Measurements from ENCODE around the gene PLSCR3. TPM values are rescaled to one million over a fixed set of nuclear protein-coding genes. Genes with fewer than 3 reads are reported as not detected.
A peak's percentile ranks its signal among the peaks of the same experiment; 100 is the strongest.

The PLSCR3 gene
- total RNA-seq, 2 experiments from 2014 or later = 66.3 to 70.3 TPM

GRCh38 chr17:7354262-7354843, 40.0 kb downstream of the PLSCR3 start:
- Mint-ChIP-seq H3K9me3 (no peaks in the 10 kb centered on the region), H3K4me3 (peak overlapping the region; percentile 54), H3K36me3 (ENCODE audit: low read depth) (peaks cover 12% of the 10 kb centered on the region), H3K27ac (peak overlapping the region; percentile 48), H3K4me1 (ENCODE audit: low read depth) (peaks cover 40% of the 10 kb centered on the region), H3K27me3 (no peaks in the 10 kb centered on the region)
- H3K4me1 ChIP-seq (ENCODE audit: insufficient read depth, low read length) = peaks cover 51% of the 10 kb centered on the region
- POLR2A ChIA-PET = interaction anchor here (1.2 to 2.7 kb wide), 5 partner anchors 18 to 230 kb away, joined by 4 to 13 read pairs (median 5); partner anchors contain the start of genes ACAP1 and MPDU1
- H3K27ac ChIP-seq (ENCODE audit: low read depth in 1 of 2, low read length in 2 of 2) = no peak overlapping the region
- intact Hi-C loops (cut with DNase I, micrococcal nuclease) = loop anchor here (5.0 to 10.0 kb wide), 4 partner anchors 50 to 312 kb away; partner anchors contain the start of genes FGF11 (in 1 of the 2), NLGN2 (in 1 of the 2), SLC16A11 (in 1 of the 2) and TMEM102 (in 1 of the 2)
- no peak for ATAC-seq (ENCODE audit: poor library complexity)
- CTCF ChIA-PET = interaction anchor here (5.1 kb wide), 1 partner anchor 82 kb away, joined by 55 read pairs; the partner anchor contains the start of gene TMEM102
- H3K27me3 ChIP-seq (ENCODE audit: control insufficient read depth in 1 of 2, insufficient read depth in 2 of 2, low read length in 2 of 2) = no peaks in the 10 kb centered on the region
- DNase-seq = peak in 3 of 14 experiments; percentile 15 to 62 (median 46)
- H3K4me3 ChIP-seq (ENCODE audit: low read length) = no peak overlapping the region
- TF ChIP-seq, protein P1, sequence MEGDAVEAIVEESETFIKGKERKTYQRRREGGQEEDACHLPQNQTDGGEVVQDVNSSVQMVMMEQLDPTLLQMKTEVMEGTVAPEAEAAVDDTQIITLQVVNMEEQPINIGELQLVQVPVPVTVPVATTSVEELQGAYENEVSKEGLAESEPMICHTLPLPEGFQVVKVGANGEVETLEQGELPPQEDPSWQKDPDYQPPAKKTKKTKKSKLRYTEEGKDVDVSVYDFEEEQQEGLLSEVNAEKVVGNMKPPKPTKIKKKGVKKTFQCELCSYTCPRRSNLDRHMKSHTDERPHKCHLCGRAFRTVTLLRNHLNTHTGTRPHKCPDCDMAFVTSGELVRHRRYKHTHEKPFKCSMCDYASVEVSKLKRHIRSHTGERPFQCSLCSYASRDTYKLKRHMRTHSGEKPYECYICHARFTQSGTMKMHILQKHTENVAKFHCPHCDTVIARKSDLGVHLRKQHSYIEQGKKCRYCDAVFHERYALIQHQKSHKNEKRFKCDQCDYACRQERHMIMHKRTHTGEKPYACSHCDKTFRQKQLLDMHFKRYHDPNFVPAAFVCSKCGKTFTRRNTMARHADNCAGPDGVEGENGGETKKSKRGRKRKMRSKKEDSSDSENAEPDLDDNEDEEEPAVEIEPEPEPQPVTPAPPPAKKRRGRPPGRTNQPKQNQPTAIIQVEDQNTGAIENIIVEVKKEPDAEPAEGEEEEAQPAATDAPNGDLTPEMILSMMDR (IDR thresholded peaks at IDR 0.05) = no peak
- peaks cover 12% of the 10 kb centered on the region for H3K36me3 ChIP-seq (ENCODE audit: insufficient read depth, low read length)
- H3K9me3 ChIP-seq (ENCODE audit: control insufficient read depth in 1 of 2, insufficient read depth in 1 of 2, low read length in 2 of 2) = no peaks in the 10 kb centered on the region

DNA sequence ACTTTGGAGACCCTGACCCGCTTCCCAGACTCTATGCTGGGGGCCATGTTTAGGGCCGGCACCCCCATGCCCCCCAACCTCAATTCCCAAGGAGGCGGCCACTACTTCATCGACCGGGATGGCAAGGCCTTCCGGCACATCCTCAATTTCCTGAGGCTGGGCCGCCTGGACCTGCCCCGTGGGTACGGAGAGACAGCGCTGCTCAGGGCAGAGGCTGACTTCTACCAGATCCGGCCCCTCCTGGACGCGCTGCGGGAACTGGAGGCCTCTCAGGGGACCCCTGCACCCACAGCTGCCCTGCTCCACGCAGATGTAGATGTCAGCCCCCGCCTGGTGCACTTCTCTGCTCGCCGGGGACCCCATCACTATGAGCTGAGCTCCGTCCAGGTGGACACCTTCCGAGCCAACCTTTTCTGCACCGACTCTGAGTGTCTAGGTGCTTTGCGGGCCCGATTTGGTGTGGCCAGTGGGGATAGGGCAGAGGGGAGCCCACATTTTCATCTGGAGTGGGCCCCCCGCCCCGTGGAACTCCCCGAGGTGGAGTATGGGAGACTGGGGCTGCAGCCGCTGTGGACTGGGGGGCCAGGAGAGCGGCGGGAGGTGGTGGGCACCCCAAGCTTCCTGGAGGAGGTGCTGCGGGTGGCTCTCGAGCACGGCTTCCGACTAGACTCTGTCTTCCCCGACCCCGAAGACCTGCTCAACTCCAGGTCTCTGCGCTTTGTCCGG, 41.3 kb downstream of the PLSCR3 start:
- Histone ChIP-seq H3K27ac (ENCODE audit: low read depth in 1 of 2, low read length in 2 of 2) (no peak overlapping the region), H3K9me3 (ENCODE audit: control insufficient read depth in 1 of 2, insufficient read depth in 1 of 2, low read length in 2 of 2) (no peaks in the 10 kb centered on the region), H3K36me3 (ENCODE audit: insufficient read depth, low read length) (peaks cover 23% of the 10 kb centered on the region), H3K4me3 (ENCODE audit: low read length) (no peak overlapping the region), H3K4me1 (ENCODE audit: insufficient read depth, low read length) (peaks cover 59% of the 10 kb centered on the region), H3K27me3 (ENCODE audit: control insufficient read depth in 1 of 2, insufficient read depth in 2 of 2, low read length in 2 of 2) (no peaks in the 10 kb centered on the region)
- Mint-ChIP-seq H3K4me3 (peak overlapping the region; percentile 90), H3K27ac (peak overlapping the region; percentile 86), H3K36me3 (ENCODE audit: low read depth) (peaks cover 25% of the 10 kb centered on the region), H3K9me3 (no peaks in the 10 kb centered on the region), H3K27me3 (no peaks in the 10 kb centered on the region), H3K4me1 (ENCODE audit: low read depth) (peaks cover 49% of the 10 kb centered on the region)
- peak in 1 of 14 experiments; percentile 45 for DNase-seq
- POLR2A ChIA-PET = interaction anchor here (1.2 to 1.3 kb wide), 3 partner anchors 23 to 231 kb away, joined by 4 to 5 read pairs (median 4); partner anchors contain the start of gene MPDU1
- CTCF ChIA-PET = interaction anchor here (5.1 kb wide), 1 partner anchor 83 kb away, joined by 55 read pairs; the partner anchor contains the start of gene TMEM102
- ATAC-seq (ENCODE audit: poor library complexity) = no peak
- TF ChIP-seq, protein P1 (IDR thresholded peaks at IDR 0.05) = no peak
- intact Hi-C loops (cut with DNase I, micrococcal nuclease) = loop anchor here (5.0 to 10.0 kb wide), 4 partner anchors 52 to 311 kb away; partner anchors contain the start of genes FGF11 (in 1 of the 2), NLGN2 (in 1 of the 2), SLC16A11 (in 1 of the 2) and TMEM102 (in 1 of the 2)

GRCh38 chr17:7352503-7352889, 41.8 kb downstream of the PLSCR3 start:
- TF ChIP-seq, protein P1 (IDR thresholded peaks at IDR 0.05) = no peak
- Mint-ChIP-seq H3K4me3 (peak overlapping the region; percentile 90), H3K4me1 (ENCODE audit: low read depth) (peaks cover 49% of the 10 kb centered on the region), H3K27me3 (no peaks in the 10 kb centered on the region), H3K36me3 (ENCODE audit: low read depth) (peaks cover 31% of the 10 kb centered on the region), H3K27ac (peak overlapping the region; percentile 86), H3K9me3 (no peaks in the 10 kb centered on the region)
- ChIA-PET CTCF (no interaction called here), POLR2A (no interaction called here)
- H3K4me1 ChIP-seq (ENCODE audit: insufficient read depth, low read length) = peaks cover 59% of the 10 kb centered on the region
- no peaks in the 10 kb centered on the region for H3K27me3 ChIP-seq (ENCODE audit: control insufficient read depth in 1 of 2, insufficient read depth in 2 of 2, low read length in 2 of 2)
- DNase-seq (no peak), ATAC-seq (ENCODE audit: poor library complexity) (no peak)
- intact Hi-C loops (cut with DNase I, micrococcal nuclease) = loop anchor here (5.0 to 10.0 kb wide), 4 partner anchors 52 to 310 kb away; partner anchors contain the start of genes FGF11 (in 1 of the 2), NLGN2 (in 1 of the 2), SLC16A11 (in 1 of the 2) and TMEM102 (in 1 of the 2)
- H3K9me3 ChIP-seq (ENCODE audit: control insufficient read depth in 1 of 2, insufficient read depth in 1 of 2, low read length in 2 of 2) = no peaks in the 10 kb centered on the region
- peak overlapping the region; percentile 66 for H3K4me3 ChIP-seq (ENCODE audit: low read length)
- peak overlapping the region; percentile 69 to 75 for H3K27ac ChIP-seq (ENCODE audit: low read depth in 1 of 2, low read length in 2 of 2)
- H3K36me3 ChIP-seq (ENCODE audit: insufficient read depth, low read length) = peaks cover 29% of the 10 kb centered on the region

All from CD4-positive, alpha-beta T cell (primary cell).